Activated naive CD4-positive, alpha-beta T cell (primary cell): ENCODE results near the gene PPARGC1A.

ENCODE experiments used
- DNase-seq, 4 experiments: peaks; one replicate each; lab custom pipeline; 2025; lab: John Stamatoyannopoulos, UW

Gene PPARGC1A

DNA sequence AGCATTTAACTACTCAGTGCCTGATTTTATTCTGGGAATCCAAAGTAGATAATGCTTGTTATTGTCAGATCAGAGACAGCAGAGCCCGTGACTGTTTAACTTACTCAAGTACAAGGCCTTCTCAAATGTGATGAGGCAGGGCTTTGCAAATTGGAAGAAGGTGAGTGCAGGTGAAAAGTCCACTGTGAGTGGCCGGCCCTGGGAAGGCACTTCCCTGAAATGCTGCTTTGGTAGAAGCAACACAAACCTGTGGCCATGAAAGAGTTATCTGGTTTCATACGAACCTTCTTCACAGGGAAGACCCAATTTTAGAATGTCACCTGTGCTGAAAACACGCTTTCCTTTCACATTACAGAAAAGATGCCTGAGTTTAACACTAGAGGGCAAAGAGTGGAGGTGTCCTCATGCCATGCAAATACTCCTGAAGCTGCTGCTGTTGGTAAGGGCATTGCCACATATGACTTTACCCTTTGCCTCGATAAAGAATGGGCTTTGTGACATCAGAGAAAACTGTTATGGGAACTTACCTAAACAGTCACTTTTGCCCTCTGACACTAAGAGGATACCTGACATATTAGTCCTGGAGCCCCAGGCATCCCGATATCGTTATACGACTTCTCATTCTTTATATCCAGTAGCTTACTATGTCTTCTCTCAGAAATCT is 8.0 kb downstream of the PPARGC1A start:
- DNase-seq = no peak

DNA sequence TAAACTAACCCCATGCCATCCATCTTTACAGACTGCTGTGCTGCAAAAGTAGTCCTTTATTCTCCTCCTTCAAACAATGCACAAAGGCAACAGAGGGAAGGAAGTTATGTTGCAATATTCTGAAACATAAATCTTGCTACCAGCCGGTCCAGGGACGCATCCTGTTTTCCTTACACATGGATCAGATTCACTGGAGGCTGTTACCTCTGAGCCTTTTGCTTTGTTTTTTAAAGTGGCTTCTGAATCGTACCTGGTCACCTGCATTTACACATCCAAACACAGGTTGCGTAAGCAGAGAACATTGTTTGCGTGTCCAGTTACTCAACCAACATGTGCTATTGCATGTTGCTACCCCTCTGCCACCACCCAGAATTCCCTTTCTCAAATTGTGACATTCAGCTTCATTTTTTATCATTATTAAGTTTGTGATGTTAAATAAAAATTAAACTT is 8.8 kb downstream of the PPARGC1A start:
- no peak for DNase-seq

DNA sequence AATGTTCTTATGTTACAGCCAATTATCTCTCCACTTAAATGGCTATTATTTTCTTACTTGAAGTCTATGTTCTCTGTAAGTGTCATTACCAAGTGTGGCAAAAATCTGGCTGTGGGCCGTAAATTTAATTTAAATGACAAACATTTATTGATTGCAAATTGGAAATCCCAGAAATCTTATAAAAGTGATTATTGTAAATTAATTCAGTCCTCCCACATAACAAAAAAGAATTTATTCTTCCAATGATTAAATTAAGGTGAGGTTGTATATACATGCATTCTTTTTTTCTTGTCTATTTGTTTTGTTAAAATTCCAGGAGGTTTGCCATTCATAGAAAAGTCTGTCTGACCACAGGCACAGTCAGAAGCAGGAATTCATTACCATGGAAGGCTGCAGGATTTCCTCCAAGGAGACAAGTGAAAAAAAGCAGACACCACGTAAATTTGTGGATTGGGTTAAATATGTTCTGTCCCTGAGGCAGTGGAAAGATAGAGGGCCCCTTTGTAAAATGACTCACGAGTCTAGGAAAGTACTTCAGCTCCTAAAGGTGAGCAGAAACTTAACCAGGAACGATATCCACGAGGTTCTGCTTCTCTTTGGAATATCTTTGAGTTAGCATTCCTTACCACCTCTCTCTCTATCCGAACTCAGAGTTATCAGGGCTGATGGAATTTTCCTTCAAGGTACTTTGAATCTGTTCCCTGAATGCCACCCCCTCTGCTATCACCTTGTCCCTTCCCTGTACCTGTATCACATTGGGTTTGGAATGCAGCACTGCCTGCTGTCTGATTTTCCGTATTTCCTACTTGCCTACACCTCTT is 10.7 kb downstream of the PPARGC1A start:
- DNase-seq = no peak

DNA sequence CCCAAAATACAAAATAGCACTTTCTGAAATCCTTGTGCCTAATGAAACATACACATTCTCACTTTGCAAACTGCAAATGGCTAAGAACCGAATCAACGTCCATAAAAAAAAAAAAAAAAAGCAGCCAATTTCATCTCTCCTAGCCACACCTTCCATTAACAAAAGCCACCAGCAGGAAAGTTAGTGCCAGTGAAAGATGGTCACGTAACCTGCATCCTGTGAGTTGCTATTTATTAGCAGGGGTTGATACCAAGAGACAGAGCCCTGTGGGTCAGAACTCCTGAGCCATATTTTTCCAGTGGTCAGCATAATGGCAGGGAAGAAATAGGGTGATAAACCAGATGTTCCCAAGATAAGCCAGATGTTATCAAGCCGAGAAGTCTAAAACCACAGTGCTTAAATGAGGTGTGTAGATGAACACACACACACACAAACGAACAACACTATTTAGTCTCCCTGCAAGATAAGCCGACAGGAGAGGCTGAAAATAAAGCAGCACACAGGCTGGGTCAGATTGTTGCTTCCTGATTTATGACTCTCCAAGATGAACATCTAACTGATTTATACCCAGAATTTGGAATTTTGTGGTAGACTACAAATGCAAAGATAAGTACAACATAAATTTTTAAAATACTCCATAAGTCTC is 11.5 kb downstream of the PPARGC1A start:
- no peak for DNase-seq

DNA sequence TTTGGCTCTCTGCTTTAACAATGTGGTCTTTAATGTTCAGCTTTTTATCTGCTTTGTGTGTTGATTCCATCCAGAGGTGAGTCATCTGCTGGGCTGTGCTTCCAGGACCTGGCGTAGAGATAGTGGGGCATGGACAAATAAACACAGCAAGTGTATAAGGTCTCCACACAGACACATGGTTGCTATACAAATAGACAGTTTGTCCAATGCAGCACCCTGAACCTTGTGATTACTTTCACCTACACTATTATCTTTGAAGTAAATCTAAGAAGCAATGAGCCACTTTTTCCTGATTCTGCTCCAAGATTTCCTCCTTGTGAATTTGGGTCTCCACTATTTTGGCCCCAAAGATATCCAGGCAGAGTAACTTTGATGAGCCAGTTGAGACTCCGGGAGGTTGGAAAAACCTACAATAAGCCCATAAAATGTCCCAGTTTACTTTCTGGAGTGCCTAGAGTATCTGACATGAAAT is 12.1 kb downstream of the PPARGC1A start:
- no peak for DNase-seq

DNA sequence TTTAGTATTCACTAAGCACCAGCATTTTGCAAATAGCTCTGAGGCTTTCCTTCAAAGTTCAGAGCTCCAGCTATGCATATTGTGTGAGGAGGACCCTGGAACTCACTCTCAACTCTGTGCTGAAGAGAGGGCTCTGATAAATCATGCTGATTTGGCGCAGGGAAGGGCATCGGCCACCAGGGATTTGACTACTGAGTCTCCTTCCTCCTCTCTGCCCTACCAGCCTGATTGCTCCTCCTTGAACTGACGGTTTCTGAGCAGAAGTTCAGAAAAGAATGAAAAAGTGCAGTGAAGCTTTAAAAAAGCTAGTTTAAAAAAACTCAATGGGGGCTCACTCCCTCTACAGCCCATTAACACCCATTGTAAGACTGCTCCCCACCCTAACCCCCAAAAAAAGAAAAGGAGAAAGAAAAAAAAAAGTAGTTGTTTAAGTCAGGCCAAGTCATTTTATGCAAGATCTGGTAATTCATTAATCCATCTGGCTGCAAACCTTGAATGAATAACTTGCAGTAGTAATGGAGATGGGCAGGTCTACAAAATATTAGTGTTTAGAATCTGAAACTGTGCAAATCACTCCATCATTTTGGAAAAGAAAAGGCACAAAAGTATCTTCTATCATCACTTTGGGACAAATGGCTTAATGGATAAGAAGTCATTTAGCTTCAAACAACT is 13.3 kb downstream of the PPARGC1A start:
- no peak for DNase-seq

DNA sequence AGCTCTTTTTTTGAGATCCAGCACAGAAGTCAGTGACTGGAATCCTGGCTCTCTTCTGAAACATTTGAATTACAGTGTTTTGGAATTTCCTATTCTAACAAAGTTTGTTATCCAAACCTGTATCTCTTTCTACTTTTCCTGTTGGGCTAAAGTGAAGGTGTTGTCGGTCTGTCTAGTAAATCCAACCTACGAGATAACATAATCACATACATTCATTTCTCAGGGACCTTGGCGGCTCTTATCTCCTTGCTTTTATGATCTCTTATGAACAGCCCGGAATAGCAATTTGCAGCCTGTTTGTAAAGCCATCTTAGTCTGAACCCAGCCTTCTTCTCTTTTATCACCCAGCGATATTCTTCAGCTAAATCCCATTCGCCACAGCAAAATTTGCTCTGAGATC is 14.5 kb downstream of the PPARGC1A start:
- no peak for DNase-seq

DNA sequence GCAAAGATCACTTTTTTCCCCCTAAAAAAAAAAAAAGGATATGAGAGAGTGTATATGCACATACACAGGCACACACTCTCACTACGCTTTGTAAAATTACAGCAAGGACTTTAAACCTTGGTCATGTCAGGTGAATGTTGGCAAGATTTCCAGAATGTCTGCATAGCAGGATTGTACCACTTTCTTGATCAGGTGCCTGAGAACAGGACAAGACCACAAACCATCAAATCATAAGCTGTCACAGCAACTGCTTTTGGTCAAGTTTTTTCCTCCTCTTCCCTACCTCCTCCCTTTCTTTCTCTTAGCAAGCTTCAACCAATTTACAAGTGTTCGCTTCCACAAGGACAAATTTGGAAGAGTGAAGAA is 15.3 kb downstream of the PPARGC1A start:
- DNase-seq = no peak

DNA sequence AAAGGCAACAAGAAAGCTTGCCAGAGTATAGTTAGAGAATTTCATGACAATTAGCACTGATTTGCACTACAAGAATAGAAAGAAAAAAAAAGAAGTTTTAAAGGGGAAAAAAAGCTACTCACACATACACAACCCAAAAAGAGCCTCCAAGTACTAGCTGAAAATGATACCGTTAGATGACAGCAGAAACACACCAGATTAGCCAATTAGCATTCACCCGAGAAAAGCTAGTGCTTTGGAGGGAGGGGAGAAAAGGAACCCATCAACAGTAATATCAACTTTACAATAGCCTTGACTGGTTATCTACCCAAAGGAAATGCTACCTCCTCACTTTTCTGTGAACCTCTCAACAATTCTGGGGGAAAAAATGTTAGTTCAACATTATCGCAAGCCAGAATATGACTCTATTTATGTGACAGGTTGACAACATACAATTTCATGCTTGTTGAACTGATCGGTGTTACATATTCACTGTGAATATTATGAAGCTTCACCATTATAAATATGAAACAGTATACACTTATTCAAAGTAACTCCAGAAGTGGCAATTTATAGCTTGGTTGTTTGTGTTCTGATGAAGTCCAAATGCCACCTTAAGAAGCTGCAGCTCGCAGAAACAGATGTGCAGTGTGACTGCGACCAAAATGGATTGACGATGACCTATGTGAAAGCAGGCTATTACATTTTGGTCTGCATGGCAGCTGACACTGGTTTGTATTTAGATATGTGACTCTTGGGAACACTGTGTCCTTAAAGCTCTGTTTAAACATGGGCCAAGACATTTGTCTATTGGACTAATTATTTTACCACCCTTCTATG is 15.9 kb downstream of the PPARGC1A start:
- no peak for DNase-seq

DNA sequence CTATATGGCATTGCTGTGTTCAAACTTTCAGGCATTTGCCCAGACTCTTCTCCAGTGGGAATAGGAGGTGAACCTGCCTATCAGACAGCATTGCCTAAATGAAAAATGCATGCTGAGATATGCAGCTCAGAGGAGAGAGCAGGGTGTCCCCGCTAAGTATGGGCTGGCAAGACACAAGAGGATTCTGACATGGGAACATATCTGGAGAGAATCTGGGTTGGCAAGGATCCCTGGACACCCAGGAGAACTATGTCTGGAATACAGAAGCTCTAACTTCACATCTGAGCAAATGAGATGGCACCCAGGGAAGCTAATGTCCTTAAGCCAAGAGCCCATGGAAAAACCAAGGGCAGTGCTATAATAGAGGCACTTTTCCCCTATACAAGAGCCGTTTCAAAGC is 18.4 kb downstream of the PPARGC1A start:
- DNase-seq = no peak

DNA sequence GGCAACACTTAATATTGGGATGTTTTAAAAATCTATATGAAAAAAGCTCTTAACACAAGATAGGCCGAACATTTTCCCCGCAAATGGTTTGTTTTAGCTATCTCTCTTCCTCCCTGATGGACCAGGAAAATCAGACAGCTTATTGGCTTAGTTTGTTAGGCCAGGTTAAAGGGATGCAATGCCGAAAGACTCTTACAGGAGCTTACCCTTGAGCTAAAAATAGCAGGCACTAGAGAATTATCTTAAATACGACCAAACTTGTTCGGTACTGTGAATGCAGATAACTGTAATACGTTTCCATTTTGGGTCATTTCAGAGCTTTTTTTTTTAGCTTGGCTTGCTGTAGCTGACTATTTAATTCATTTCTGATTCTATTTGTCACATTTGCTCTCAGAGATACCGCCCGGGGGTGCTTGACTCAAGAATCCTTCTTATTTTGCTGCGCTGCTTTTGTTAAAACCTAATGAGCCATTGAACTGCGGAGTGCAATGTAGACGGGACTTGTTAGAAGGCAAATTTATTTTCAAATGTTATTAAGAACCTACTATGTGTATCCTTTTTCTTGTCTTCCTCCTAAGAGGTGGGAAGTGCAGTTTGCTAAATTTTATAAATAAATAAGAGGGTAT is 23.3 kb downstream of the PPARGC1A start:
- no peak for DNase-seq

DNA sequence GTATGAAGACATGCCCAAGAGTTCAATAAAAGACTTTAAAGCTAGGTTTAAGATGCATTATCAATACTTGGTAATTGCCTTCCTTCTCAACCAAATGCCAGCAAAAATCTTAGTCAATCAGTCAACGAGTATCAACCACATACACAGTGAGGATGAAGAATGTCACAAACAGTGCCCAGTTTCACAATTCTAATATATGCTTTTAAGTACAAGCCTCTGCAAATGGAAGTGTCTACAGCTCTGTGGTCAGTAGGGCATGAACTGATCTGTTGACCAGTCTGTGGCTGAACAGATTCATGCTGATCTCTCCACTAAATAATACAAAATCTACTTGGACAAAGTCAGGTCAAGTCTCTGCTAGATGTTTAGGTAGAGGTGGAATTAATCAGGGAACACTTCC is 27.9 kb downstream of the PPARGC1A start:
- DNase-seq = no peak

DNA sequence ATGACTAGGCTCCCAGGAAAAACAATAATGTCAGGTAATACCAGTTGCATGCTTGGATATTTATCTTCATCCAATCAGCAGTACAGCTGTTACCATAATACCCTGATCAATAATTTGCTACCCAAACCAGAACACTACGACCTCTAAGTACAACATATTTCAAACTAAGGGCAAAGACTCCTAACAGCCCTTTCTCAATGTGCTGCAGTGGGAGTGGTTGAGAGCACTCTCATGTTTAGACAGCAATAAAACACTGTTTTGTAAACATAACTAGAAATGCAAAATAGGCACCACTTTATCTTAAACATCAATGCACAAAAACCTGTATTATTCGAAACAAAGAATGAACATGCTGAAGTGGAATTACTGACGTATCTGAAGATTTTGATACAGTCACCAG is 28.9 kb downstream of the PPARGC1A start:
- no peak for DNase-seq

DNA sequence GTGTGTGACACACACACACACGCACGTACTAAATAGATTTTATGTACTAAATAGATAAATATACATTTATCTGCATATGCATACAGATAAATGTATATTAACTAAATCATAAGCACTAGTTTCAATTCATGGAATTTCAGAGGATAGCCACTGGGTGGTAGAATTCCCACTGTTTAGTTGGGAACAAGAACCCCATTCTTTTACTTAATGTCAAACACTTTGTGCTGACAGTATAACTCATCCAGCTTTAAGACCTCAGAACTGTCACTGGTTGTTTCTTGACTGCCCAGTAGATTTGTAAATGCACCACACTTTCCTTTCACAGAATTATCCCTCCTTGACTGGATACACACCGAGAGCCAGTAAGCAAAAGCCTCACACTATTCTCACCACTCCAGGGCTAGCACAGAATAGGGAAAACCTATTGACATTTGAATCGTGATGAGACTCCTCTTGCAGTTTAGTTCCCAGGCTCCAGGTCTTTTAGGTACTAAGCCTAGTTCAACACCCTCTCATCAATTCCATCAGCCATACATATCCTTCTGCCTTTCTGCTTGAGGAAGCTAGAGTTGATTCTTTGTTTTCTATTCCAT is 32.4 kb downstream of the PPARGC1A start:
- DNase-seq = no peak

DNA sequence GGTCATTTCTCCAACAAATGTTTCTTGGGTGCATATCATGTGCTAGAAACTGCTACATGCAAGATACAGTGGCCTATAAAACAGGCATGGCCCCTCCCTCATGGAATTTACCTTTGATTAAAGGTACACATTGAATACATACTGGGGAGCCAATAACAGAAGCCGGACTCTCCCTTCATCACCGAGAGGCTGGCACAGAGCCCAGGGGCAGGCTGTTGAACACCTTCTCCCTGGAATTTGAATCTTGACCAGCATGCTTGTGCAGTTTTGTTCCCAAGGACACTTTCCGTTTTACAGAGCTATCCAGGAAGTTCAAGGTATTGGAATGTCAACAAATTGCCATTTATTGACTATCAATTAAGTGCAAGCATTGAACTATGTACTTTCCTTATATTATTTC is 33.2 kb downstream of the PPARGC1A start:
- DNase-seq = no peak

DNA sequence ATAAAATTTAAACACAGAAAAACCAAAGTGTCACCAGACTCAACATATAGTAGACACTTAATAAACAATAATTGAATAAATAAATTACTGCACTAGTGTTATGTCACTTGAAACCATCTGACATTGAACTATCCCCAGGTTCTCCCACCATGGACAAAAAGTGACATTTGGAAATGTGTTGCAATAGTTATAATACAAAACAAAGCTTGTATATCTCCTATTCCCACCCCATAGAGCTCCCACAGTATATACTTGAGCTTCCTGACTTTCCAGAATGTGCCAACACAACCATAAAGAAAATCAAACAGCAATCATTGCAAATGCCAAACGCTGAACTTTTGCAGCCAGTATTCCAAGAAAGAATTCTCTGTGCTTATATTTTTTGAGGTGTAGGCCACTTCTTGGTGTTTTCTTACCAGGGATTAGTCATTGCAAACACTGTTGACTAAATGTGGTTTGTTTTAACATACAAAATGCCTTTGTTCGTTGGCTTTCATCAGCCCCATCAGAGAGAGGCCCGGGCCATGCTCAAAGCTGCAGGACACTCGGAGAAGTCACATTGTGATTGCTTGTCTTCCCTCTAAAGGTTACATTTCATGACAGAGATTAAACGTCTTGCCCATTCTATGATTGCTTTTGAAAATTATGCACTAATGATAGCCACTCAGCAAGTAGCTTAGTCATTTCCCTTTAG is 33.8 kb downstream of the PPARGC1A start:
- no peak for DNase-seq

DNA sequence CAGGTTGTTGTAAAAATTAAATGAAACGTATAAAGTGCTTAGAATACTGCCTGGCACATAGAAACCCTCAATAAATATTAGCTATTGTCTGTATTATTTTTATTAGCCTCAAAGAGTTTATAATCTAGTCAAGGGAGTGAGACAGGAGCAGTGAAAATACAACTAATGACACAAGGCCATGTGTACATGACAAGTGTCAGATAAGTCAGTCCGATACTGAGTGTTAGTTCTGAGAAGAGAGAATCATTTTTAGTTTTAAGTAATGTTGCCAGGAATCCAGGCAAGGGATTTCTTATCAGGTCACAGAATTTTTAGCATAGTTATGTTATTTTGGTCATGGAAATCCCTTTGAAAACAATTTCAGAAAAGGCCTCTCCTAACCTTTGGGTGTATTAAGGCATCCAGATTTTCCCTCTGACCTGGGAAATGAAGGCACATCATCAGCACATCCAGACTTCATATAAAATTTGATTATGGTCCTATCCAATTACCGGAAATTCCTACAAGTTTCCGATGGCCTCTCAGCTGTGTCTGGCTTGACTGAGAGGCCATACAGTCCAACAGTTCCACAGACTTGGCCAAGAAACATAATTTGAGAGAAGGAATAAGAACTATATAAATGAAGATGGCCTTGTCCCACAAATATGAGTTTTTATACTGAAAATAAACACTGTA is 35.7 kb downstream of the PPARGC1A start:
- DNase-seq = no peak

DNA sequence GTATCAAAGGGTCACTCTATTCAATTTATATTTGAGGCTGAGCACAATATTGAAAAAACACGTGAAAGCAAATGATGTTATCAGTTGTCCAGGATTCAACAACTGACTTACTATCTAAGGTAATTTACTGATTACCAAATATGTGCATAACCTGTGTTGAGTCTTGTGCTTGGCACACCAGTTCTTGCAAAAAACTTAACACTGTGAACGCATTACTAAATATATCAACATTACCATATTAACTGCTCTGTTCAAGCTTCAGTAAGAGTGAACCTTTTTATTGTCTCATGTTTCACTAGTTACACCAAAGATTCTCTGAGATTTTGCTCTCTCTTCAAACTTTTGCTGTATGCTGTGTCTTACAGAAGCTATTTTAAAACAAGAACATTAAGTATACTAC is 38.4 kb downstream of the PPARGC1A start:
- DNase-seq = no peak

DNA sequence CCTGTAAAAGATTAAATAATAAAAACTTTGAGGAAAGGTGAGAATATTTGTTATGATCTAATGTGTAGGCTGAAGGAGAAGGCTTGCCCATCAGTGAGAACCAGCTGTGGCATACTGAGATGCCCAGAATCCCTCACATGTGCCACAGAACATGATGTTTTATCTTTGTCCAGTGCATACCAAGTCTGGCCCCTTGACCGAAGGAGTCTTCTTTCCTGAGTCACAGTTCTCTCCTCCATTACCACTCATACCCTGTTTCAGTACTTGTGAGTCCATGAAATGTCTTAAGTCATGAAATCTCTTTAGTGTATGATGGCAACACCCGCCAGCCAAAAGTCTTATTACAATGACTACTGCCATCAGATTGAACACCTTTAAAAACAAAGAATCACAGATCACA is 42.7 kb downstream of the PPARGC1A start:
- DNase-seq = no peak

DNA sequence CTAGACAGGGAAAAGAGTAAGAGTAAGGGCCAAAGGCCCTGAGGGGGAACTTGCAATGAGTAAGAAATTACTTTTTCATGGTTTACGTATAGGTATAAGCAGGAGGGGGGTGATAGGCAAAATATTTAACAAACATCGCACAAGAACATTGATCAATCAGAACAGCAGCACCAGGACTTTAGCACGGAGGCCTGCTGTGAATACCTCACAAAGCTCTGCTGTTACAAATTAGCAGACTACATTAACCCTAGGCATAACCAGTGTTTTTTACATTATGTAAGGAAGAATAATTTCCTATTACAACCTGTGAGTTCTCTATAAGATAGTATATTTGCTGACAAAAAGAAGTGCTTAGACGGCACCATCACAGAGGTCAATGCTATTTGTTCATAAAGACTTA is 44.9 kb downstream of the PPARGC1A start:
- DNase-seq = no peak
